Caco-2 (cell line): Measurements from ENCODE around the gene DDX39A. TPM values are rescaled to one million over a fixed set of nuclear protein-coding genes. Genes with fewer than 3 reads are reported as not detected.

Experiments
- BruUV-seq: library from RNA; stranded (reverse); fragments of 400-500 nt; replicated peaks from 2 replicates; lab custom pipeline; 2021; lab: Mats Ljungman, UMichigan
- CTCF ChIA-PET: fragments of 300-600 bp; sonication (Branson Sonifier 250); formaldehyde crosslinking; loops from one replicate; lab custom pipeline; 2022; ENCODE audit warnings: antibody characterized with exemption; lab: Charles Lee
- POLR2A ChIA-PET: fragments of 300-600 bp; sonication (Branson Sonifier 250); formaldehyde crosslinking; loops from one replicate; lab custom pipeline; 2022; ENCODE audit warnings: antibody characterized with exemption; lab: Charles Lee
- DNase-seq, 2 experiments: peaks; one replicate each; pipeline versions ENCODE4 v3.0.0 to v3.0.0-alpha.2; 2020 to 2022
- H3K27me3 ChIP-seq: replicated peaks from 2 replicates; pipeline ENCODE4 v1.6.0; 2011; ENCODE audit warnings: low read length; ENCODE audit not compliant: control insufficient read depth, insufficient read depth
- H3K36me3 ChIP-seq: 2 replicates; pipeline ENCODE4 v1.5.1; 2011; ENCODE audit warnings: low read length; ENCODE audit not compliant: control insufficient read depth, insufficient read depth
- H3K4me1 ChIP-seq: fragments of 250-450 bp; sonication (Bioruptor Pico); 2 replicates; pipeline ENCODE4 v1.5.1; 2020; ENCODE audit warnings: mild to moderate bottlenecking
- H3K4me3 ChIP-seq: 2 replicates; pipeline ENCODE4 v1.5.1; 2011; ENCODE audit warnings: low read depth, mild to moderate bottlenecking, control low read depth, low read length
- H3K9me3 ChIP-seq: fragments of 250-450 bp; sonication (Bioruptor Pico); 2 replicates; pipeline ENCODE4 v1.5.1; 2020; ENCODE audit warnings: mild to moderate bottlenecking, moderate library complexity
- H3K27ac Mint-ChIP-seq: one replicate; pipeline ENCODE4 v1.8.0; 2022; ENCODE audit warnings: mixed read lengths; ENCODE audit not compliant: unreplicated experiment
- H3K27me3 Mint-ChIP-seq: one replicate; pipeline ENCODE4 v1.8.0; 2022; ENCODE audit warnings: mixed read lengths; ENCODE audit not compliant: insufficient read depth, unreplicated experiment
- H3K36me3 Mint-ChIP-seq: one replicate; pipeline ENCODE4 v1.8.0; 2022; ENCODE audit warnings: mild to moderate bottlenecking, mixed read lengths; ENCODE audit not compliant: insufficient read depth, unreplicated experiment
- H3K4me1 Mint-ChIP-seq: one replicate; pipeline ENCODE4 v1.8.0; 2022; ENCODE audit warnings: low read depth, mixed read lengths; ENCODE audit not compliant: unreplicated experiment
- H3K4me3 Mint-ChIP-seq: one replicate; pipeline ENCODE4 v1.8.0; 2022; ENCODE audit warnings: mild to moderate bottlenecking, moderate library complexity, mixed read lengths; ENCODE audit not compliant: unreplicated experiment
- H3K9me3 Mint-ChIP-seq: one replicate; pipeline ENCODE4 v1.8.0; 2022; ENCODE audit warnings: mixed read lengths; ENCODE audit not compliant: unreplicated experiment
- CTCF ChIP-seq, 2 experiments: fragments of 200-600 bp in 1 of 2; IDR thresholded peaks; 1 replicate in 1 of 2; 2 replicates in 1 of 2; pipeline versions ENCODE4 v1.5.1 to v1.8.0; 2011 to 2022; ENCODE audit warnings: antibody characterized with exemption in 1 of 2, control low read depth in 1 of 2, inconsistent platforms in 1 of 2, low read depth in 1 of 2, low read length in 1 of 2, mild to moderate bottlenecking in 1 of 2, moderate library complexity in 1 of 2; ENCODE audit not compliant: insufficient read depth in 1 of 2, severe bottlenecking in 1 of 2, unreplicated experiment in 1 of 2
- intact Hi-C: fragments of 100-400 bp; cut with micrococcal nuclease; formaldehyde crosslinking; loops from one replicate; pipeline ENCODE4 v1.10.0; 2022; ENCODE audit not compliant: unreplicated experiment
- total RNA-seq: library from RNA; stranded (reverse); gene quantifications from 2 replicates; pipeline ENCODE4 v1.2.3, GENCODE V29; 2022

DDX39A gene
- total RNA-seq, 1 experiment from 2014 or later = 118 TPM

- no TSS peak for BruUV-seq
Observed at GRCh38 chr19:14446336-14447036, 27.3 kb upstream of the DDX39A start.

GRCh38 chr19:14443632-14444216 lies 24.6 kb upstream of the DDX39A start:
- no peak overlapping the region for H3K27ac Mint-ChIP-seq
- CTCF ChIA-PET = no interaction called here
- Histone ChIP-seq H3K27me3 (no peaks in the 10 kb centered on the region), H3K9me3 (no peaks in the 10 kb centered on the region), H3K36me3 (peaks cover 6% of the 10 kb centered on the region), H3K4me1 (no peaks in the 10 kb centered on the region), H3K4me3 (no peak overlapping the region)
- BruUV-seq = no TSS peak
- intact Hi-C loops = no loop called here
- no peak for TF ChIP-seq CTCF (IDR thresholded peaks at IDR 0.05; ENCODE audit: insufficient read depth in 1 of 2, low read depth in 1 of 2, low read length in 1 of 2, severe bottlenecking in 1 of 2, unreplicated experiment in 1 of 2)
- no peak overlapping the region for H3K4me3 Mint-ChIP-seq
- no peaks in the 10 kb centered on the region for H3K9me3 Mint-ChIP-seq
- H3K4me1 Mint-ChIP-seq = no peaks in the 10 kb centered on the region
- POLR2A ChIA-PET = no interaction called here
- peaks cover 50% of the 10 kb centered on the region for H3K36me3 Mint-ChIP-seq
- H3K27me3 Mint-ChIP-seq = no peaks in the 10 kb centered on the region
- no peak for DNase-seq

More at GRCh38 chr19:14446336-14447036, 27.3 kb upstream of the DDX39A start:
- Histone ChIP-seq H3K36me3 (peaks cover 7% of the 10 kb centered on the region), H3K4me1 (no peaks in the 10 kb centered on the region), H3K27me3 (no peaks in the 10 kb centered on the region), H3K4me3 (no peak overlapping the region), H3K9me3 (no peaks in the 10 kb centered on the region)
- no peak overlapping the region for H3K27ac Mint-ChIP-seq
- ChIA-PET CTCF (no interaction called here), POLR2A (no interaction called here)
- no peak for DNase-seq
- no peaks in the 10 kb centered on the region for H3K9me3 Mint-ChIP-seq
- no peaks in the 10 kb centered on the region for H3K4me1 Mint-ChIP-seq
- H3K4me3 Mint-ChIP-seq = no peak overlapping the region
- no peaks in the 10 kb centered on the region for H3K27me3 Mint-ChIP-seq
- peaks cover 49% of the 10 kb centered on the region for H3K36me3 Mint-ChIP-seq
- intact Hi-C loops = no loop called here
- TF ChIP-seq CTCF (IDR thresholded peaks at IDR 0.05; ENCODE audit: insufficient read depth in 1 of 2, low read depth in 1 of 2, low read length in 1 of 2, severe bottlenecking in 1 of 2, unreplicated experiment in 1 of 2) = no peak

GRCh38 chr19:14442891-14443631 lies 23.9 kb upstream of the DDX39A start:
- BruUV-seq = no TSS peak
- Histone ChIP-seq H3K27me3 (no peaks in the 10 kb centered on the region), H3K4me1 (no peaks in the 10 kb centered on the region), H3K36me3 (peaks cover 6% of the 10 kb centered on the region), H3K9me3 (no peaks in the 10 kb centered on the region), H3K4me3 (no peak overlapping the region)
- H3K36me3 Mint-ChIP-seq = peaks cover 51% of the 10 kb centered on the region
- no peak for DNase-seq
- H3K27me3 Mint-ChIP-seq = no peaks in the 10 kb centered on the region
- intact Hi-C loops = no loop called here
- TF ChIP-seq CTCF (IDR thresholded peaks at IDR 0.05; ENCODE audit: insufficient read depth in 1 of 2, low read depth in 1 of 2, low read length in 1 of 2, severe bottlenecking in 1 of 2, unreplicated experiment in 1 of 2) = no peak
- POLR2A ChIA-PET = no interaction called here
- CTCF ChIA-PET = no interaction called here
- no peaks in the 10 kb centered on the region for H3K4me1 Mint-ChIP-seq
- no peak overlapping the region for H3K4me3 Mint-ChIP-seq
- H3K9me3 Mint-ChIP-seq = no peaks in the 10 kb centered on the region
- H3K27ac Mint-ChIP-seq = no peak overlapping the region
